HTERT RPE-1 (cell line): ENCODE measurements around the gene TNPO1.

Experiments
- in situ Hi-C: fragments of 300-500 bp; cut with MboI; formaldehyde crosslinking; loops from 4 replicates; pipeline ENCODE4 v1.14.3; 2020; ENCODE audit warnings: low sequenced_read_pairs

Gene TNPO1

GRCh38 chr5:72849546-72849945 is 33.1 kb downstream of the TNPO1 start:
- in situ Hi-C loops = no loop called here

DNA sequence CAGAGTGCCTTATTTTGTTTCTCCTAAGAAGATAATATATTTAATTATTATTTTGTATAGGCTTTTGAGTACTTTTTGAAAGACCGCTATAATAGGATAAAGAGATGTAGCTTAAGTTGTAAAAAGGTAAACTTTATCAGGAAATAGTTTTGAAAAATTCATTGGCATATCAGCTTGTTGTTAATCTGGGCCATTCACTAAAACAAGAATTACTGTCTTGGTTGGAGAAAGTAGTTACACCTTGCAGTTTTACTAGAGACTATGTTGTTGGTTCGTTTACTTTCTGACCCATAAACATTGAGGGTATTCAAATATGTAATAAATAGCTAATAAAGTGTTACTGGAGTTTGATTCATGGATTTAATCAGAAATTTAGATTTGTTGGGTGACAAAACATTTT is 33.7 kb downstream of the TNPO1 start:
- in situ Hi-C loops = no loop called here

DNA sequence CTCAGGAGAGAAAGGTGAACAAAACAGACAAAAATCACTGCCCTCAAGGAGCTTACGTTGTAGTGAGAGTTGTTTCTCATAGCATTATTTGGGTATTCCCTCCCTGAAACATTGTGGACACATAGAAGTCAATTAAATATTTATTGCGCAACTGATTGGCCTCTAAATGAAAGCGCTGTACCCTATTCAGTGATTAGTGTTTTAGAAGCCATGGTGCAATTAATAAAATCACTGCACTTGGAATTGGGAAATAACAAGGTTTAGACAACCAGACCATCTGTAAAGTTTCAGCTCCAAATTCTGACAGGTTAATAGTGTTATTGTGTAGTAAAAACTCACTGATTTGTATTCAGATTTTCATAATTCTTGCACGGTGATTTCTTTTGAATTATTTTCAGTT is 35.9 kb downstream of the TNPO1 start:
- in situ Hi-C loops = no loop called here

- in situ Hi-C loops = no loop called here
Measured at GRCh38 chr5:72854419-72854818, 38.0 kb downstream of the TNPO1 start.

GRCh38 chr5:72855821-72856220 is 39.4 kb downstream of the TNPO1 start:
- in situ Hi-C loops = no loop called here

DNA sequence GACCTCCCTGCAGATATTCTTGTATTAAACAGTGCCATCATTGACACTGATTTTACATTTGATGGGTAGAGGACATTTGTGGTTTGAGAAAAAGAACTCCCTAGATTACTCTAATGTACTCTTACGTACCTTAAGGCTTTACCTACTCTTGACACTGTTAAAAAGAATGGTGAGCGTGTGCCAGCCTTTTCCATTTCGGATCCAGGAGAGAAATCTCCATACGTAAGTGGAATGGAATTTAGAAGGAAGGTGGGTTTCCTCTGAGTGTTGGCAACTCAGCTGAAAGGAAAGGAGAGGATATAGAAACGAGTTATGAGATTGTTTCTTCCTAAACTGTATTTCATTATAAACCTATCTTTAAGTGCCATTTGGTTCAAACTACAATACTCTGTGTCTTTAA is 40.9 kb downstream of the TNPO1 start:
- in situ Hi-C loops = no loop called here

DNA sequence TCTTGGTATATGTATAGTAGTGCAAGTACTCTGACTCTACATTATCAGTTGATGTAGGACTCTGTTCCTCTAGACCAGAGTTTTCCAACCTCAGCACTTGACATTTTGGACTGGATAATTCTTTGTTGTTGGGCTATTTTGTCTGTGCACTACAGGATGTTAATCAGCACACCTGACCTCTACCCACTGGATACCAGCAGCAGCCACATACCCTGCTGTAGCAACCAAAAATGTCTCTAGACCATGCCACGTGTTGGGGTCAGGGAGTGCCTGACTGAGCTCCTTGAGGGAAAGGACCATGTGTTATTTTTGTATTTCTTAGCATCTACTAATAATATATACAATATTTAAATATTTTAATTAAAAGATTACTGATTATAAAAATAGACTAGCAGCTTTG is 42.7 kb downstream of the TNPO1 start:
- in situ Hi-C loops = no loop called here

DNA sequence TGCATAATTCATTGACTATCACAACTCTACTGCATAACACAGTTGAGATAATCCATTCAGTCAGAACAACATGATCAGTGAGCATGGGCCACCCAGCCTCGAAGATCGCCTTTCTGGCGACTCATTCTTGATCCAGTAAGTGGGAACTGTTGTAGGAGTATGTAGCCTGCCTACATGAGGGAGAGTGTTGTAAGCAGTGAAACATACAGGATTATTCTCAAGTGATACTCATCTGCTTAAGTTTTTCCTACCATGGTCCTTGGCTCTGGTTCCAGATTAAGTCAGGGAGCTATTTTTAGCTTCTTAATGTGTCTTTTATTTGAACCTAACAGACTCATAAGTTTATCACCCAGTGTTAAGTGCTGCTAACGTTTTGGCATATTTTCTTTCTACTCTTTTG is 44.0 kb downstream of the TNPO1 start:
- in situ Hi-C loops = no loop called here

- in situ Hi-C loops = no loop called here
Measured at GRCh38 chr5:72871366-72872024, 55.0 kb downstream of the TNPO1 start.

GRCh38 chr5:72878854-72879253 is 62.4 kb downstream of the TNPO1 start:
- in situ Hi-C loops = no loop called here

DNA sequence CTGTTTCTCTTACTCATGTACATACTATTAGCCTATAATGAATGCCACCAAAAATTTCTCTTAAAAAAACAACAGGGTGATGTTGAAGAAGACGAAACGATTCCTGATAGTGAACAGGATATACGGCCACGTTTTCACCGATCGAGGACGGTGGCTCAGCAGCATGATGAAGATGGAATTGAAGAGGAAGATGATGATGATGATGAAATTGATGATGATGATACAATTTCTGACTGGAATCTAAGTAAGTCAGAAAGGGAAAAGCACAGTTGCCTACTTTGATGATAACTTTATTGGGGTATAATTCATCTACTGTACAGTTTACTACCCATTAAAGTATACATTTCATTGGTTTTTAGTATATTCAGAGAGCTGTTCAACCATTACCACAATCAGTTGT is 66.5 kb downstream of the TNPO1 start:
- in situ Hi-C loops = no loop called here

GRCh38 chr5:72883850-72884249 is 67.4 kb downstream of the TNPO1 start:
- in situ Hi-C loops = no loop called here

DNA sequence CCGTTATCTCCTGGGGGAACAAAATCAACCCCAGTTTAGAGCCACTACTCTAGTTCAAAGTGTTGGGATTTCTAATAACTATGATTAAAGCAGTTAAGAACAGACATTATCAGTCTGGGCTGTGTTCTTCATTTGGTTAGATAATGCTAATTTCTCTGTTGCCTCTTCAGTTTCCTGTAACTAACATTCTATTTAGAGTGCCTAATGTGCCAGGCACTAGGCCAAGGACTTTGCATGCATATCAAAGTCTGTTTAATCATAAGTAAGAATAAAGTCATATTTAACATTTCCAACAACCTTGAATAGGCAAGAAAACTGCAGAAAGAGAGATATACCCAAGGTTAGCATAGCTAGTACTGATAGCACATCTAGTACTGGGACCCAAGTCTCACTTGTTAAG is 68.4 kb downstream of the TNPO1 start:
- in situ Hi-C loops = no loop called here

DNA sequence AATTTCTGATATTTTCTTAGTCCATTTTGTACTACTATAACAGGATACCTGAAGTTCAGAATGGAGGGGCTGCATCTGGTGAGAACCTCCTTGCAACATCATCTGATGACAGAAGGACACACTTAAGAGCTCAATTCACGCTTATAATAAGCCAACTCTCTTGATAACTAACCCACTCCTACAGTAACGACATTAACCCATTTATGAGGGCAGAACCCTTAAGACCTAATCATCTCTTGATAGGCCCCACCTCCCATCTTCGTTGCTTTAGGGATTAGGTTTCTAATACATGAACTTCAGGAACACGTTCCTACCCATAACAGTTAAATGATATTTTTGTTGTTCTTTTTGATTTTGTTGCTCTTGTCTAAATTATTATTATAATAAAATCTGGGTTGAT is 69.4 kb downstream of the TNPO1 start:
- in situ Hi-C loops = no loop called here

- in situ Hi-C loops = no loop called here
Measured at GRCh38 chr5:72888595-72888994, 72.1 kb downstream of the TNPO1 start.

DNA sequence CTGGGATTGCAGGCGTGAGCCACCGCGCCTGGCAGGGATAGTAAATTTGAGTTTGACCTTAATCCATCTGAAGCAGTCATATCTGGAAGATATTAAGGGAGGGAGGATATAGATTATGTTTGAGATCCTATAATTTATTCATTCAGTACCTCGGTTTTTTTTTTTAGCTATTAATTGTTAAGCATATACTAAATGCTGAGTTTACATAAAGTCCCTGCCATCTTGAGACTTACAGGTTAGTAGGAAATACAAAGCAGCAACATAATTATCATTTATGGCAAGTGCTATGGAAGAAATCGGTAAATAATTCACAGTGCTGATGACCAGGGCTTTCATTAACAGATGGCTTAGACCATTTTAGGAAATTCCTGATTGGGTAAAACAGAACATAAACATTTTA is 72.9 kb downstream of the TNPO1 start:
- in situ Hi-C loops = no loop called here

GRCh38 chr5:72892846-72893245 is 76.4 kb downstream of the TNPO1 start:
- in situ Hi-C loops = no loop called here

GRCh38 chr5:72895758-72896157 is 79.3 kb downstream of the TNPO1 start:
- in situ Hi-C loops = no loop called here

DNA sequence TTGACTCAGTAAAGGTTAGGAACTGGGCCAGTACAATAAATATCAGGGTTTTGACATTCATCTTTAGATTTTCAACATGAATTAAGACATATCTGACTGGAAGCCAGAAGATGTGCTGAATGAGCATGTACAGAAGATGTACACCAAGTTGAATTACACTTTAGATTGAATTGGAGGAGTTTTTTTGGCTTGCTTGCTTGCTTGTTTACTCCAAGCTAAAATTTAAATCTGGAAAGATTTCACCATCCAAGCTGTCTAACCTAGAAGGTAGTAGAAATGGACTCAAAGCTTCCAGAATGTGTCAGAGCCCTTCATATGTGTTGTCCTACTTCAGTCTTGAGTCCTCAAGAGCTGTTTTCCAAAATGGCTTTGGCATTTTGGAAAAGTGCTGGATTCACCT is 90.3 kb downstream of the TNPO1 start:
- in situ Hi-C loops = no loop called here

GRCh38 chr5:72908664-72909063 is 92.2 kb downstream of the TNPO1 start:
- in situ Hi-C loops = no loop called here

GRCh38 chr5:72917371-72917776 is 100.9 kb downstream of the TNPO1 start:
- in situ Hi-C loops = no loop called here

DNA sequence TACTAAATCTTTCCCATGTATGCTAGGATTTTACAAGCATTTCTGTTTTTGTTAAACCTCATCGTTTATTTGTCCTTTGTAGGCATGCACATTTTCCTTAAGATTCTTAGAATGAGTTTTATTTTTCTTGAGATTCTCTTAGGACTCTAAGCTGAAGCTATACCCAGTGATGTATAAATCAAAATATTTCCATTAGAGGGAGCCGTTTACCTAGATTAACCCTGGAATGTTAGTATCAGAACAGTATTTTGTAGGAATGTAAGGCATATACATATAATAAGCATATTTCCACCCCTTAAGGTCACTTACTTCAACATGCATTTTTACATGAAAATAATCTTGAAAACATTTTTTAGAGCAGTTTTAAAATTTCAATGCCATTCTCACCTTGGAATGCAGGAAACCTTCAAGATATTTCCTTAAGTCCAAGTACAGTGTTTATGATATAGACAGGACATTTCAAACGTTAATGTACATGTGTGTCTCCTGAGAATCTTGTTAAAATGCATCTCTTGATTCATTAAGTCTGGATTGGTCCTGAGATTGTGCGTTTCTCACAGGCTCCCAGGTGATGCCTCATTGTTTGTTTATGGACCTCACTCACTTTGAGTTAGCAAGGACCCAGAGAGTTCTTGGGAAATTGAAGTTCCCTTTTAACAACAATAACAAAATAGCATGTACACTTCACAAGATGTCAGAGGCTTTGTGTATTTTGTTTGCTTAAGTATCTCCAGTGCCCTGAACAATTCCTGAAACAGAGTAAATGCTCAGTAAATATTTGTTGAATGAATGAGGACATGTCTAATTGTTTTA is 104.4 kb downstream of the TNPO1 start:
- in situ Hi-C loops = no loop called here

DNA sequence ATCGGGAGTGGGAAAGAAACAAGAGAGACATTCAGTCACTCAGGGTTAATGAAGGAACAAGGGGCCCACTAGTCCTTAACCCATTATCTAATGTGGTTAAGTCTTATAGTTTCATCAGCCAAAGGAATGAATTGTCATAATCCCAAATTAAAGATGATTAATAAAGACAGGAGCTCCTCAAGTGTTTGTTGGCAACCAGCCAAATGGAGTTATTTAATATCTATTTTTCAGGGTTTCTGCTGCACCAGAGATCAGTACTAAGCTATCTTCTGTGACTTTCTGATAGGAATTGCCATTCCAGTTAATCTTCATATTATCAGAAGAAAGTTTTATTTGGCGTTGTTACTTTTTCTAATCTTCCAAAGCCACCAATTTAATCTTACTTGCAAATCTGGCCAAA is 105.4 kb downstream of the TNPO1 start:
- in situ Hi-C loops = no loop called here
